ENCODE results near the gene SLC30A1. TPM values are rescaled to one million over a fixed set of nuclear protein-coding genes. Genes with fewer than 3 reads are reported as not detected.
"Not testable (repeated sequence)": the region's sequence is repeated elsewhere in the genome, so short reads cannot be mapped to it uniquely, and the experiment has no call there.

SLC30A1 gene
- total RNA-seq, 4 donors from 2014 or later, result 10.1 to 17.3 (median 13.0) TPM

DNA sequence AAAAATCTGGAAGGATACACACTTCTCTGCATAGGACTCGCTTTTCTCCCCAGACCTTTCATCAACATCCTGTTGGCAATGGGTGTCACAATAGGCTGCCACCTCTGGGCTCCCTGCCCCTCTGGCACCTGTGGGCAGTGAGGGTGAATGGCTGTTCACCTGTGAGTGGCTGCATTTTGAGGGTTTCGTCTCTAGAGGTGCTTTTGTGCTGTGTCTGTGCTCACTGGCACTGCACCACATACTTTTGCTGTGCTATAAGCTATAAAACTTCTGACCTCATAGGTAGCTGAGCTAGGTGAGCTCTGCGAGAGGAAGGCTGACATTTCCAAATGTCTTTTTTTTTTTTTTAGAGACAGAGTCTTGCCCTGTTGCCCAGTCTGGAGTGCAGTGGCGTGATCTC, 35.9 kb downstream of the SLC30A1 start:
- Histone ChIP-seq H3K4me3 (no peak overlapping the region), H3K27me3 (no peaks in the 10 kb centered on the region), H3K36me3 (no peaks in the 10 kb centered on the region), H3K9me3 (no peaks in the 10 kb centered on the region), H3K27ac (no peak overlapping the region), H3K4me1 (peaks cover 0 to 15% (median 0%) of the 10 kb centered on the region in 3 donors)
- no peak for ATAC-seq
- TF ChIP-seq EP300 (IDR thresholded peaks at IDR 0.05), result no peak
- TF ChIP-seq POLR2A (IDR thresholded peaks at IDR 0.05), result no peak
- TF ChIP-seq, protein P1, sequence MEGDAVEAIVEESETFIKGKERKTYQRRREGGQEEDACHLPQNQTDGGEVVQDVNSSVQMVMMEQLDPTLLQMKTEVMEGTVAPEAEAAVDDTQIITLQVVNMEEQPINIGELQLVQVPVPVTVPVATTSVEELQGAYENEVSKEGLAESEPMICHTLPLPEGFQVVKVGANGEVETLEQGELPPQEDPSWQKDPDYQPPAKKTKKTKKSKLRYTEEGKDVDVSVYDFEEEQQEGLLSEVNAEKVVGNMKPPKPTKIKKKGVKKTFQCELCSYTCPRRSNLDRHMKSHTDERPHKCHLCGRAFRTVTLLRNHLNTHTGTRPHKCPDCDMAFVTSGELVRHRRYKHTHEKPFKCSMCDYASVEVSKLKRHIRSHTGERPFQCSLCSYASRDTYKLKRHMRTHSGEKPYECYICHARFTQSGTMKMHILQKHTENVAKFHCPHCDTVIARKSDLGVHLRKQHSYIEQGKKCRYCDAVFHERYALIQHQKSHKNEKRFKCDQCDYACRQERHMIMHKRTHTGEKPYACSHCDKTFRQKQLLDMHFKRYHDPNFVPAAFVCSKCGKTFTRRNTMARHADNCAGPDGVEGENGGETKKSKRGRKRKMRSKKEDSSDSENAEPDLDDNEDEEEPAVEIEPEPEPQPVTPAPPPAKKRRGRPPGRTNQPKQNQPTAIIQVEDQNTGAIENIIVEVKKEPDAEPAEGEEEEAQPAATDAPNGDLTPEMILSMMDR (IDR thresholded peaks at IDR 0.05), result no peak
- TF ChIP-seq POLR2AphosphoS5 (IDR thresholded peaks at IDR 0.05), result no peak
- WGBS, 2 donors (ENCODE audit: low coverage in 1 of 2), result 85 to 91% methylated on average over 2 to 4 of the region's 4 CpGs

DNA sequence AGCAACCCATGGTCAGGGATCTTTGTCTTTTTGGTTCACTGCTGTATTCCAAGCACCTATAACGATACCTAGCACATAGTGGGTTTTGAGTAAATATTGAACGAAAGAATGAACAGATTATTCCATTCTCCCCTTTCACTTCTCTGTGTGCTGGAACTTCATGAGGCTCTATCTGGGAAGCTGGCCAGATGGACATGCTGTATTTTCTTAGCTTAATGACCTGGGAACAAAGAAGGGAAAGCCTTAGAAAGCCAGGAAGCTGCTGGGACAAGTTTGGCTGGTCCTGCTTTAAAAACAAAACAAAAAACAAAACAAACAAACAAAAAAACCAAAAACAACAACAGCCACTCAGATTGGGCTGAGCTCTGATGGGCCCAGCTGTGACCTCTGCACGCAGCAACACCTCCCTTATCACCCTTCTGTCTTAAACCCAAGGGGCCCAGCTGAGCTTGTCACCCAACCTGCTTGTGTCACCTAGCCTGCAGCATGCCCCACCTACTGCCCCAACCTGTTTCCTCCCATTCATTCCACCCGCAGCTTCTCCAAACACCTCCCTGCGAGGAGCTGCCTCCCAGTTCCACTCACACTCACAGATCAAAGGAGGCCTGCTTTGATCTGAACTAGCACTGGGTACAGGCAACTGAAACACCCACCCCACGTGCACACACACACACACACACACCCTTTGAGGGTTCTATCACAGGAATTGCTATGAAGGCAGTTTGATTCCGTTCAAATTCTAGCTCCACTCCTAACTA, 37.1 kb downstream of the SLC30A1 start:
- TF ChIP-seq, protein P1 (IDR thresholded peaks at IDR 0.05), result no peak
- TF ChIP-seq POLR2AphosphoS5 (IDR thresholded peaks at IDR 0.05), result no peak
- no peak for TF ChIP-seq EP300 (IDR thresholded peaks at IDR 0.05)
- no peak for TF ChIP-seq POLR2A (IDR thresholded peaks at IDR 0.05)
- 35 to 61% methylated on average over 5 to 6 of the region's 7 CpGs for WGBS, 2 donors (ENCODE audit: low coverage in 1 of 2)
- no peak overlapping the region for H3K27ac ChIP-seq
- H3K9me3 ChIP-seq, result no peaks in the 10 kb centered on the region
- peaks cover 0 to 15% (median 0%) of the 10 kb centered on the region in 3 donors for H3K4me1 ChIP-seq
- H3K36me3 ChIP-seq, result no peaks in the 10 kb centered on the region
- H3K27me3 ChIP-seq, result no peaks in the 10 kb centered on the region
- no peak overlapping the region for H3K4me3 ChIP-seq
- ATAC-seq, result no peak

DNA sequence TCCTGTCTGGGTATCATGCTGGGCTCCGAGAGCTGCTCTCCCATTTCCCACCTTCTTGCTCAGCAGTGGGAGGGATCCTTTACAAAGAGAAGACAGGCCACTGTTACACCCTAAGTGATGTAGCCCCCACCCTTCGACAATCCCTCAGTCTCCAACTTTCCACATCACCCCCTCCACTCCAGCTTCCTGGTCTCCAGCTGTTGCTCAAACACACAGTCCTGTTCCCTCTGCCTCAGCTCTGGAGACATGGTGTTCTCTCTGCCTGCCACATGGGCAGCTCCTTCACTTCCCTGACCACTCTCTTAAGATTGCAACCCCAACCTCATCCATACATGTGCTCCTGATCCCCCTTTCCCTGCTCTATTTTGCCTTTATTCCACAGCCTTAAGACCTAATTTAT, 37.7 kb downstream of the SLC30A1 start:
- Histone ChIP-seq H3K4me1 (peaks cover 0 to 15% (median 0%) of the 10 kb centered on the region in 3 donors), H3K4me3 (no peak overlapping the region), H3K9me3 (no peaks in the 10 kb centered on the region), H3K36me3 (no peaks in the 10 kb centered on the region), H3K27me3 (no peaks in the 10 kb centered on the region), H3K27ac (no peak overlapping the region)
- TF ChIP-seq POLR2AphosphoS5 (IDR thresholded peaks at IDR 0.05) (no peak), POLR2A (IDR thresholded peaks at IDR 0.05) (no peak), EP300 (IDR thresholded peaks at IDR 0.05) (no peak)
- TF ChIP-seq, protein P1 (IDR thresholded peaks at IDR 0.05), result no peak
- WGBS, 2 donors (ENCODE audit: low coverage in 1 of 2), result 70 to 88% methylated on average over 1 to 2 of the region's 2 CpGs
- ATAC-seq, result no peak

DNA sequence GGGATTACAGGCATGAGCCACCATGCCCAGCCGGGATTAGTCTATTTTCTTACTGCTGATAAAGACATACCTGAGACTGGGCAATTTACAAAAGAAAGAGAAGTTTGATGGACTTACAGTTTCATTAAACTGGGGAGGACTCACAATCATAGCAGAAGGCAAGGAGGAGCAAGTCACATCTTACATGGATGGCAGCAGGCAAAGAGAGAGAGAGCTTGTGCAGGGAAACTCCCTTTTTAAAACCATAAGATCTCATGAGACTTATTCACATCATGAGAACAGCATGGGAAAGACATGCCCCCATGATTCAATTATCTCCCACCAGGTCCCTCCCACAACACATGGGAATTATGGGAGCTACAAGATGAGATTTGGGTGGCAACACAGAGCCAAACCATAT, 38.1 kb downstream of the SLC30A1 start:
- ATAC-seq, H3K4me3 ChIP-seq, H3K9me3 ChIP-seq, H3K27me3 ChIP-seq, H3K27ac ChIP-seq, H3K36me3 ChIP-seq: not testable (repeated sequence)
- peaks cover 0 to 15% (median 0%) of the 10 kb centered on the region in 3 donors for H3K4me1 ChIP-seq
- 100% methylated on average over 1 of the region's 1 CpG; no CpG with 5 or more reads in 1 of the 2 donors for WGBS, 2 donors (ENCODE audit: low coverage in 1 of 2)

DNA sequence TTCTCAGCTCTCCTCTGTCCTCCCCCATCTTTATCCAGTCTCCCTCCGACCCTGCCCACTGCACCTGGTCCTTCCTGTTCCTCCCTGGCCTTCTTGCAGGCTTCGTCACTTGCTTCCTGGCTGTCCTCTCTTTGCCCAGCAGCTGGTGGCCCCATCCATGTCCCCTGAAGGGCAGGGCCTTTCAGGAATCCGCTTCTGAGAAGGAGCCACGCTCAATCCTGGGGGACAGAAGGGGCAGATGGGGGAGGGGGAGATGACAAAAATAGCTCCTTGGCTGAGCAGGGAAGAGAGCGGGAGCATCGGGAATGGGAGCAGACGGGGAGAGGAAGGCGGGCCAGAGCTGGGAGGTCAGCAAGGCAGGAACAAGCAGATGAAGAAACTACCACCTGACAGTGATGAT, 40.7 kb downstream of the SLC30A1 start:
- TF ChIP-seq EP300 (IDR thresholded peaks at IDR 0.05), result no peak
- TF ChIP-seq POLR2AphosphoS5 (IDR thresholded peaks at IDR 0.05), result no peak
- TF ChIP-seq POLR2A (IDR thresholded peaks at IDR 0.05), result no peak
- peaks cover 0 to 15% (median 0%) of the 10 kb centered on the region in 3 donors for H3K4me1 ChIP-seq
- WGBS, 2 donors (ENCODE audit: low coverage in 1 of 2), result 76% methylated on average over 5 of the region's 8 CpGs; no CpG with 5 or more reads in 1 of the 2 donors
- no peak overlapping the region for H3K4me3 ChIP-seq
- no peaks in the 10 kb centered on the region for H3K9me3 ChIP-seq
- no peak for ATAC-seq
- H3K27me3 ChIP-seq, result no peaks in the 10 kb centered on the region
- no peaks in the 10 kb centered on the region for H3K36me3 ChIP-seq
- H3K27ac ChIP-seq, result no peak overlapping the region

DNA sequence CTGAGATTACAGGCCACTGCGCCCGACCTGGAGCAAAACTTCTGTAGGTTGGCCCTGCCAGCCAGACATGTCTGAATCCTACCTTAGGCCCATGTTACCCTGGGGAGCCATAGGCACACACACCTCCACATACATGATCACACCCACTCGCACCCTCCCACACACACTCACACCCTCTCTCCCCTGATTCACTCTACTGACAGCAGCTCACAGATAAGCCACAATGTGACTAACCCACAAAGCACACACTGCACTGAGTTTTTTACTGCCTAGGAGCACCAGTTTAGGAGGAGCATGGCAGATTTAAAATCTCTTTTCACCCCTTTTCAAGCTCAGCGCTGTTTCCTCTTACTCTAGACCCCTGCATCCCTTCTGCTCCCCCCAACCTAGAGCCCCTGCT, 41.7 kb downstream of the SLC30A1 start:
- no peak for ATAC-seq
- 40 to 91% methylated on average over 1 to 2 of the region's 4 CpGs for WGBS, 2 donors (ENCODE audit: low coverage in 1 of 2)
- Histone ChIP-seq H3K4me1 (peaks cover 0 to 12% (median 0%) of the 10 kb centered on the region in 3 donors), H3K9me3 (no peaks in the 10 kb centered on the region), H3K27ac (no peak overlapping the region), H3K27me3 (no peaks in the 10 kb centered on the region), H3K4me3 (no peak overlapping the region), H3K36me3 (no peaks in the 10 kb centered on the region)
- TF ChIP-seq POLR2AphosphoS5 (IDR thresholded peaks at IDR 0.05) (no peak), POLR2A (IDR thresholded peaks at IDR 0.05) (no peak), EP300 (IDR thresholded peaks at IDR 0.05) (no peak)
- TF ChIP-seq, protein P1 (IDR thresholded peaks at IDR 0.05), result no peak
